K562 treated with DMSO at 1 percent for 24 hours (cell line): ENCODE data around the gene TFPI2. TPM values are rescaled to one million over a fixed set of nuclear protein-coding genes. Genes with fewer than 3 reads are reported as not detected.

Source experiments
- total RNA-seq: library from RNA; unstranded; fragments of 300-600 nt; gene quantifications from 2 replicates; pipeline ENCODE4 v1.2.3, GENCODE V29; 2022; ENCODE audit warnings: low read depth; ENCODE audit not compliant: insufficient read depth

The TFPI2 gene, protein sequence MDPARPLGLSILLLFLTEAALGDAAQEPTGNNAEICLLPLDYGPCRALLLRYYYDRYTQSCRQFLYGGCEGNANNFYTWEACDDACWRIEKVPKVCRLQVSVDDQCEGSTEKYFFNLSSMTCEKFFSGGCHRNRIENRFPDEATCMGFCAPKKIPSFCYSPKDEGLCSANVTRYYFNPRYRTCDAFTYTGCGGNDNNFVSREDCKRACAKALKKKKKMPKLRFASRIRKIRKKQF
- not detected in 2 replicates for total RNA-seq

DNA sequence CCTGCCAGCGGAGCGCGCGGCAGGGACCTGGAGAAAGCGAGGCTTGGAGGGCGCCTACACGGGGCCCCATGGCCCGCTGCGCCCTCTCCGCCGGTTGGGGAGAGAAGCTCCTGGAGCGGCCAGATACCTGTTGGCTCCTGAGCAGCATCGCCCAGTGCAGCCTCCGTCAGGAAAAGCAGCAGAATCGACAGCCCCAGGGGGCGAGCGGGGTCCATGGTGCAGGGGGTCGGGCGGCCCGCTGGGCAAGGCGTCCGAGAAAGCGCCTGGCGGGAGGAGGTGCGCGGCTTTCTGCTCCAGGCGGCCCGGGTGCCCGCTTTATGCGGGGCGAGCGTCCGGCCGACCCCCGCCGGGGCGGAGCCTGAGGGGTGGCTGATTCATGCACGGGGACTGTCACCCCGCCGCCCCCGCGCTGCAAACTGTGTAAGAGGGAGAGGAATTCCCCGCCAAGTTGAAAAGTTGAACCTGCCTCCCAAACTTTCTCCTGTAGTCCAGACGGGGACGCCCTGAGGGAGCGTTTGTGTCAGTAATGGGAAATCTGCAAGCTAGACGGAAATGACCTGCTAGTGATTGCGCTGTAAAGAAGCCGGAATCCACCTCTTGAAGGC lies at the start of gene TFPI2:
TFPI2 (minus strand) TSS at position 290 of the 605 bp plus-strand sequence; CDS start at position 215, 75 bp downstream.

DNA sequence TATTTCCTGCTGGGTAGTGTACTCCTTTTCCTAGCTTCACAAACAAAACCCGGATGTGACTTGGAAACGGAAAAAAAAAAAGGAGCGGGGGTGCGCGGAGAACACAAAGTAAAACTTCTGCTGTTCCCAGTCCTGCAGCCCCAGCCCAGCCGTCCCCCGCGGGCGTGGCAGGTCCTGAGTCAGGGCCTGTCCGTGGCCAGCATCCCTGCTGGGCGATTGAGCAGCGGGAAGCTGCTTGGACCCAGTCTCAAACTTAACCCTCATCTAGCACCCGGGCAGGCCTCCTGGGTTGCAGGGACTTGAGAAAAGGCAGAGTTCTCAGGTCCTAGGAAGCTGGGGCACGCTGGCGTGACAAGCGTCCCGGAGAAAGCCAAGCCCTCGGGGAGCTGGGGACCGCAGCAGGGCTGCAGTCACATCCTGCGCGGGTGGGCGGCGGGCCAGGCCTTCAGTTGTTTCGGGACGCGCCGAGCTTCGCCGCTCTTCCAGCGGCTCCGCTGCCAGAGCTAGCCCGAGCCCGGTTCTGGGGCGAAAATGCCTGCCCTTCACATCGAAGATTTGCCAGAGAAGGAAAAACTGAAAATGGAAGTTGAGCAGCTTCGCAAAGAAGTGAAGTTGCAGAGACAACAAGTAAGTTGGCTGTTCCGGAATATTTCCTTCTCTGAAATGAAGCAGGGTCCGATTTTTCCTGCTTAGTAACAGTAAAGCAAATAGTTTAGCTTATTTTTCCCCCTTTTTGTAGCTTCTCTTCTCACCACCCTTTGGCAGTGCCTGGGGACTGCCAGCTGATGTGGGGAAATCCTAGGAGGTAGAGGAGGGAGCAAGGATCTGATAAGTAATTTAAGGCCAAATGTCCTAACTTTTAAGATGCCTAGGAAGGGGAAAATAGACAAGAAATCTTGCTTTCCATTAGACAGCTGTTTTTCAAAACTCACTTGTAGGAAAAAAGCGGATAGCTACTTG lies 31.3 kb upstream of the TFPI2 start, which contains the start of gene GNG11:
GNG11 (plus strand) TSS at position 129 of the 960 bp plus-strand sequence; CDS start at position 532, 403 bp downstream.

DNA sequence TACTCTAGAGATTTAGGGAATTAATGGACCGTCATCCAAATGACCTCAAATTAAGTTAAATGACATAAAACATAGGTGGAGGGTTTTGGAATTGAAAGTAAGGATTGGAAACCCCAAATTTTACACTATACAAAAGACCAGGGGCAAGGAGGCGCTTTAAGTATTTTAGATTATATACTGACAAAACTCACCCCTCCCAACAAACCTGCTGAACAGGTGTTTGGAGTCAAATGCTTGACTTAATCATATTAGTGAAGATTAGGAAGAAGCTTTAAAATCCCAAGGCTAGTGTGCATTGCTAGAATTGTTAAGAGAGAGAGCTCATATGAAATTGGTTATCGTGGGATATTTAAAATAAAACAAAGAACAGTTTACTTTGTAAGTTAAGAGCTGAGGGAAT lies 15.7 kb upstream of the TFPI2 start, which contains the start of gene GNGT1:
GNGT1 (plus strand) TSS at position 301 of the 400 bp plus-strand sequence. CDS start 180 bp downstream, outside the sequence.

Other genes with a start within 250 kb of the TFPI2 start
- not detected in 2 replicates for gene GNGT1, start 15.8 kb upstream of the TFPI2 start, total RNA-seq
- 0.20 TPM in 1 of 2 replicates, not detected in the other for gene GNG11, start 31.0 kb upstream of the TFPI2 start, total RNA-seq
- 11.3 and 16.2 TPM in 2 replicates for gene BET1, start 113.6 kb upstream of the TFPI2 start, total RNA-seq